HG03045 (cell line): ENCODE measurements around the gene NUDT6.
"Not testable (repeated sequence)": the region's sequence is repeated elsewhere in the genome, so short reads cannot be mapped to it uniquely, and the experiment has no call there.

ENCODE experiments used
- ATAC-seq: cut with Tn5 transposase; IDR thresholded peaks from one replicate; pipeline ENCODE4 v1.9.1; 2021; ENCODE audit warnings: mild to moderate bottlenecking, moderate library complexity; ENCODE audit not compliant: unreplicated experiment

Gene NUDT6

DNA sequence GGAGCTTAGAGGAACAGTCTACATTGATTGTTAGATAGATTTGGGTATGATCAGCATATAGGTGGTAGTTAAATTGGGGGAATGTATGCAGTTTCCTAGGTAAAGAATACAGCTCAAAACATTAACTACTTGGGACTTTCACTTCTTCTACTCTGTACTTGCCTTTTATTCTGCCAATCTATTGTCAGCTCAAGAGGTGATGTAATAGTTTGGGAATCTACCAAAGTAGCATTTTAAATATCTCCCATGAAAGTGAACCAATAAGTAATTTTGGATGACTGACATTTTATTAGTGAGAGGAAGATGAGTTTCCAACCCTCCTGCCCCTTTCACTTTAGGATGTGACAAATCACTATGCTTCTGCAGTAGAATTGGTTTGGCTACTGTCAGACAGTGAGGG, 43.4 kb downstream of the NUDT6 start:
- no peak for ATAC-seq

DNA sequence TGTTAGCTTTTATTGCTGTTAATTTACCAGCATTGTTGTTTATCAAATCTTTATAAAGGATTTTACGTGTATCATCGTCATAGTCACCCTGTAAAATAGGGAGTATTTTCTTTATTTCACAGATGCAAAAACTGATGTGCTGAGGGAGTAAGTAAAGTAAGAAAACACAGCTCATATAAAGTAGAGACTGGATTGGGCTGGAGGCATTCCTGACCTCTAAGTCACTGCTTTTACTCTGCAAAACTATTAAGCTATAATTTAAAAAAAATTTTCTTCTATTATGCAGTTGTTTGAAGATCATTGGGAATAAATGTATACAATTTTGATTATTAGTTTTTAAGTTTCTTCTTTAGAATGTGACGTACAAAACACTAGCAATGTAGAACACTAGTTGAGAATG, 45.9 kb downstream of the NUDT6 start:
- no peak for ATAC-seq

DNA sequence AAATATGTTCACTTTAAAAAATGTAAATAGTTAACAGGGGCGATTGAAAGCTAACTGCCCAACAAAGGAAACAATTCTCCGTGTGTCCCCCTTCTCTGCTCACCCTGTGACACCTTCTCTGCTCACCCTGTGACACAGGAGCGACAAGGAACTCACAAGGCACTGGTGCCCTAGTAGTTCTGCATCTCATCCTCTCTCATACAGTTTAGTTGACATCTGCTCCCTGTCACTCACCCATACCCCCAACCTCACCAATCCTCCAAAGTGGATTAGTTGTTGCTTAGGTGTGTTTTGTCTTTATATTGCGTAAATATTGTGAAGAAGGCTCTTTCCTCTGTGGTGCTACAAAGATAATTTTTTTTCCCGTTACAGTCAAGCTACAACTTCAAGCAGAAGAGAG, 46.4 kb downstream of the NUDT6 start:
- ATAC-seq: no peak

- ATAC-seq: no peak
Observed at GRCh38 chr4:122873821-122874593, 48.4 kb downstream of the NUDT6 start.

- no peak for ATAC-seq
Observed at GRCh38 chr4:122873146-122873545, 49.3 kb downstream of the NUDT6 start.

- not testable (repeated sequence) for ATAC-seq
Observed at GRCh38 chr4:122868235-122868634, 54.2 kb downstream of the NUDT6 start.

DNA sequence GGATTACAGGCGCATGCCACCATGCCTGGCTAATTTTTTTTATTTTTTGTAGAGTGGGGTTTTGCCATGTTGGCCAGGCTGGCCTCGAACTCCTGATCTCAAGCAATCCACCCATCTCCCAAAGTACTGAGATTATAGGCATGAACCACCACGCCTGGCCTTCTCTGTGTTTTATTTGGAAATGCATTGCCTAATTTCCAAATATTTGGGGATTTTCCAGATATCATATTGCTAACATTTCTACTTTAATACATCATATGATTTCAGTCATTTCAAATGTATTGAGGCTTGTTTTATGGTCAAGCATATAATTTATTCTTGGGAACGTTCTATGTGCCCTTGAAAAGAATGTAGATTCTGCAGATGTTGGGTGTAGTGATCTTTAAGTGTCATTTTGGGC, 57.0 kb downstream of the NUDT6 start:
- ATAC-seq: no peak

DNA sequence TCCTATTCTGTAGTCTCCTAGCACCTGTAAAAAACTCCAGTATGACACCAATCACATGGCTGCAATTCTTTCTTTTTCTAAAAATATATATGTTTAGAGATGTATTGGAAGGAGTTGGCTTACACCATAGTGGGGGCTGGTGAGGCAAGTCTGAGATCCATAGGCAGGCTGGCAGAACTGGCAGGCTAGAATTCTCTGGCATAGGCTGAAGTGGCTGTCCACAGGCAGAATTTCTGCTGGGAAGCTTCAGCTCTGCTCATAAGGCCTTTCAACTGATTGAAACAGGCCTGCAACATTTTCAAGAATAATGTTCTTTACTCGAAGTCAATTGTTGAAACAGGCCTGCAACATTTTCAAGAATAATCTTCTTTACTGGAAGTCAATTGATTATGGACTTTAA, 58.8 kb downstream of the NUDT6 start:
- no peak for ATAC-seq

DNA sequence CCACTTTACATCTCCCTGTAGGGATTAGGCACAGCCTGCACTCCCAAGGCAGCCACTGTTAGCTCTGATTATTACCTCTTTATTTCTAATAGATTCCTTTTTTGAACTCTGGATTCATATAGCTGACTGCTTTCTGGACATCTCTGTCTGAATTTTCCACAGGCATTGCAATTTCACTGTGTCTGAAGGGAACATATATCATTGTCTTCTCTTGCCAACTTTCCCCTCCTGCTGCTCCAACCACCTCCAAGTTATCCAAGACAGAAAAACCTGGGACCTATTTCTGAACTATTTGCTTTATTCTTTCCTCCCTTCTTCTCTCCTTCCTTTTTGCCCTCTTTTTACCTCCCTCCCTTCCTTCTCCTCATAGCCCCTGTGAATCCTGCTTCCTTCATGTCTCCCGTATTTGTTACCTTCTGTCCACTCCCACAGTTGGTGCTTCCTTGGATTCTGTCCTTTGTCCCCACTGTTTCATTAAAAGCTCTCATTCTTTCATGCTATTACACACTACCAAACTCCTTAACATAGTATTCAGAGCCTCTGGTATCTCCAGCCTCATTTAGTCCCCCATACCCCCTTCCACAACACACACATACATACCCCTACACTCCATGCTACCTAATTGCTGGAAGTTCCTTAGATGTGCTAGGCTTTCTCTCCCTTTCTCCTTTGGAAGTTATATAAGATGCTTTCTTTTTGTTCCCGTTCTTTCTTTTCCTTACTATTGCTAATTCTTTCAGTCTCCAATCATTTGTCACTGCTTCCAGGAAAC, 61.0 kb downstream of the NUDT6 start:
- no peak for ATAC-seq

GRCh38 chr4:122858705-122859104, 63.7 kb downstream of the NUDT6 start:
- ATAC-seq: no peak

DNA sequence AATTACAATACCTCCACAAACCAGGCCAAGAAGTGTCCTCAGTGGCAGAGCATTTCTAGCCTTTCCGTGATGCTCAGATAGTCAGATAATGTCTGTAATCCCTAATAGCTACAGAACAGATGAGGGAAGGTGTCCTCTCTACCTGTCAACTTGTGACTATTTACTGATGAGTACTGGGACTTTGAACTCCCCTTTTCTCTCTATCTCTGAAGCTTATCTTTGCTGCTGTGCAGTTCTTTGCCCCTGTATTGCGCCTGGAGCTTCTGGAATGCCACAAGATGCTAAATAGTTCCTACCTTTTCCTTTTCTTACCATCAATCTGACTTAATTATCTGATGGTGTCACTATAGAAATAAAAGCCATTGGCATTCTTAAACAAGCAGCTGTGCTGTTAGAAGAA, 65.2 kb downstream of the NUDT6 start:
- ATAC-seq: no peak

- ATAC-seq: no peak
Observed at GRCh38 chr4:122855353-122855890, 67.0 kb downstream of the NUDT6 start.

DNA sequence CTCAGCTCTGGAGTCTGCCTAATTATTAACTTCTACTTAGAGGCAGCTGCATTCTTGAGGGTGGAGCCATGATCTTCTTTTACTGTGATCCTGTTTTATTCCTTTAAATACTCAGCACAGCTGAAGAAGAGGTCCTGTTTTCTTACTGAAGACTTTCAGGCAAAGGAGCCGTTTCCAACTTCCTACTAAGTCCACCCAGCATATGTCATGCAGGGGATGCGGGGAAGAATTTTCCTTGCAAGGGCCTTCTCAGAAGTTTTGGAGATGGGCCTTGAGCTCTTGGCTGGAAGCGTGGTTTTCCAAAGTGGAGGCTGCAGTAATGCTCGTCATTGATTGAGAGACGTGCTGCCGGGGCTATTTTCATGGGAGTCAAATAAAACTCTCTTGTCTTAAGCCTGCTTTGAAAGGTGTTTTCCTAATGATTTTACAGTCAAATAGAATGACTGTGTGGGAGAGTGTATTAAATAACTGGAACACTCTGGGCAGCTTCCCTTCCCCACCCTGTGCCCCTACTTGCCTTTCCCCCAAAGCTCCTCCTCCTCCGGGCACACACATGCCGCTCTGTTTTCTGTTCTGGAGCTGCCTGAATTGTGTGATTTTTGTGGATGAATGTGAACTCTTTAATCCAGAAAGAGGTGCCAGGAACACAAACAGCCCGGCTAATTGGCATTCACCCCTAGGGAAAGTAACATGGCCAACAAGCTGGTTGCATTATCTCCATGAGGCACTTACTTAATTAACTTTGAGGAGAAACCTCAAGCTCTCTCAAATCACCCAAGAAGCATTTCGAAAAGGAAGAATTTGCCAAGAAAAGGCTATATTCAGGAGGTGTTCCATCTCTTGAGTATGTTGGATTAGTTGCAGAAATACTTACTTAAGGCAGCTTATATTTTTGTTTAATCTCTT, 67.7 kb downstream of the NUDT6 start:
- no peak for ATAC-seq

DNA sequence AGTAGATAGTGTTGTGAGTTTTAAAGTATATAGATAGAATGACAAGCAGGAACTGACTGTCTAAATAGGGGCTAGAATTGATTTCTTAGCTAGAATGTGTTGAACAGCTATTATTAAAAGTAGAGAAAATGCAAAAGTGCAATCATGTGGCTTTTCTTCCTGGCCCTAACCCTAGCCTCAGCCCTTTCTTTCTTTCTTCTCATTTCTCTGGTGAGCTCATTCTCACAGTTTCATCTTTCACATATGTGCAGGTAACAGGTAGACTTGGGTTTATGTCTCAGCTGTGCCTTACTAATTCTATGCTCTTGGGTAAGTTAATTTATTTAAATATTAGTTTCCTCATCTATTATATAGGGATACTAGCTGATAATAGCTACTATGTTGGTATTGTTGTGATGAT, 70.8 kb downstream of the NUDT6 start:
- ATAC-seq: no peak

DNA sequence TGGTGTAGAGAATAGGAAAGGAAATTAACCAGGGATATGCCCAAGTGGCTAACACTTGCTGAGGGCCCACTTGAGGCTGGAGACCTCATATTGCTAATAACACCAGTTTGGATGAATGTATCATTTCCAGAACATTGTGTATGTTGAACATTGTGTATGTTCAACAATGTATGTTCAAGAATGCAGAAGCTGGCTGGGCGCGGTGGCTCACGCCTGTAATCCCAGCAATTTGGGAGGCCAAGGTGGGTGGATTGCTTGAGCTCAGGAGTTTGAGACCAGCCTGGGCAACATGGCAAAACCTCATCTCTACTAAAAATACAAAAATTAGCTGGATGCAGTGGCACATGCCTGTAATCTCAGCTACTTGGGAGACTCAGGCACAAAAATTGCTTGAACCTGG, 72.6 kb downstream of the NUDT6 start:
- not testable (repeated sequence) for ATAC-seq

DNA sequence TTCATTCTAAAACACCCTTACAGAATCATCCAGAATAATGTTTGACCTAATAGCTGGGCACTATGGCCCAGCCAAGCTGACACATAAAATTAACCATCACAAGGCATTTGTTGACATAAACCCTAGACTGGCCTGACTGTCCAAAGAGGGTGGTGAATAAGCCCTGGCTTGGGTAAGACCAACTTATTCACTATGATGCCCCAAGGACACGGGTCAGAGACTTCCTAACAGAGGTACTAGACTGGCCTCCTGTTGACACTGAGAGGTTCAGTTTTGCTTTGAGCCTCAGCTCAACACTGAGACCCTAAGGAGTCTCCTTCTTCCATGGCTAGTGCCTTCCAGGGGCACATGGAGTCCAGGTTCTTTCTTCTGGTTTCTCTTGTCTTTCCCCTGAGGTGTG, 74.5 kb downstream of the NUDT6 start:
- ATAC-seq: no peak

GRCh38 chr4:122845760-122846159, 76.6 kb downstream of the NUDT6 start:
- no peak for ATAC-seq

DNA sequence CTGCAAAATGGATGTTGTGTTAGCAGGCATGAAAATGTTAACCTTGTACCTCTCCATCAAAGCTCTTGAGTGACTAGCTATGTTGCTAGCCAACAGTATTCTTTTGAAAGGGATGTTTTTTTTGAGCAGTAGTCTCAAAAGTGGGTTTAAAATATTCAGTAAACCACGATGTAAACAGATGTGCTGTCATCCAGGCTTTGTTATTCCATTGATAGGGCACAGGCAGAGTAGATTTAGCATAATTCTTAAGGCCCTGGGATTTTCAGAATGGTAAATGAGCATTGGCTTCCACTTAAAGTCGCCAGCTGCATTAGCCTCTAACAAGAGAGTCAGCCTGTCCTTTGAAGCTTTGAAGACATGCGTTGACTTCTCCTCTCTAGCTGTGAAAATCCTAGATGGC, 77.3 kb downstream of the NUDT6 start:
- ATAC-seq: no peak

DNA sequence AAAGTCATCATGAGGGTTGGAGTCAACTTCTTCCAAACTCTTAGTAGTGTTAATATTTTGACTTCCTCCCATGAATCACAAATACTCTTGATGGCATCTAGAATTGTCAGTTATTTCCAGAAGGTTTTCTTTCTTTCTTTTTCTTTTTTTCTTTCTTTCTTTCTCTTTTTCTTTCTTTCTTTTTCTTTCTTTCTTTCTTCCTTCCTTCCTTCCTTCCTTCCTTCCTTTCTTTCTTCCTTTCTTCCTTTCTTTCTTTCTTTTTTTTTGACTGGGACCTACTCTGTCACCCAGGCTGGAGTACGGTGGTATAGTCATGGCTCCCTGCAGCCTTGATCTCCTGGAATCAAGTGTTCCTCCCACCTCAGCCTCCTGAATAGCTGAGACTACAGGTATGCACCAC, 78.0 kb downstream of the NUDT6 start:
- ATAC-seq: not testable (repeated sequence)

GRCh38 chr4:122842984-122843531, 79.3 kb downstream of the NUDT6 start:
- ATAC-seq: no peak
